ENCODE measurements around the gene SUZ12. TPM values are rescaled to one million over a fixed set of nuclear protein-coding genes. Genes with fewer than 3 reads are reported as not detected.

The SUZ12 gene
- total RNA-seq = 7.4 and 10.1 TPM in 2 replicates

DNA sequence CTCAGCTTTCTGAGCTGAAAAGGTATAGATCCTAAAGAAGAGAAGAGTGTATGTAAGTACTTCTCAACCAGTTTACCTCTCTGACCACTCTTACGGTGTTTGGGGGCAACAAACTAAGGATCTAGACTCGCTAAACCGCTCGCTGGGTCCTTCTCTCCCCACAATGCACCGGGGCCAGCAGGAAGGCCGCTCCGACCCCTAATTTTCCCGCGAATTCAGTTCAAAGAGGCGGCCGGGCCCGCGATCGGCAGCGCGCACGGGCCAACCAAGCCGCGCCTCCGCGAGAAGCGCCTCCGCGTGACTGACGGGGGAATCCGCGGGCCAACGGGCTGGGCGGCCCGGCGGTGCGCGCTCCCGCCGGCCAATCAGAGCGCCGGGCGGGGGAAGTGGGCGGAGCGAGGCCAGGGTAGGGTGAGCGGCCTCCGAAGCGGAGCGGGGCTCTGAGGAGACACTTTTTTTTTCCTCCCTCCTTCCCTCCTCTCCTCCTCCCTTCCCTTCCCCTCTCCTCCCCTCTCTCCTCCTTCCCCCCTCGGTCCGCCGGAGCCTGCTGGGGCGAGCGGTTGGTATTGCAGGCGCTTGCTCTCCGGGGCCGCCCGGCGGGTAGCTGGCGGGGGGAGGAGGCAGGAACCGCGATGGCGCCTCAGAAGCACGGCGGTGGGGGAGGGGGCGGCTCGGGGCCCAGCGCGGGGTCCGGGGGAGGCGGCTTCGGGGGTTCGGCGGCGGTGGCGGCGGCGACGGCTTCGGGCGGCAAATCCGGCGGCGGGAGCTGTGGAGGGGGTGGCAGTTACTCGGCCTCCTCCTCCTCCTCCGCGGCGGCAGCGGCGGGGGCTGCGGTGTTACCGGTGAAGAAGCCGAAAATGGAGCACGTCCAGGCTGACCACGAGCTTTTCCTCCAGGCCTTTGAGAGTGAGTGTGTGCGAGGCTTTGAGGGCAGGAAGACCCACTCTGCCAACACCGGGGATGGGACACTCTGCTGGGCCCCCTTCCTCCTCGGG lies at the start of gene SUZ12:
Gene SUZ12 (plus strand): TSS at position 393 of the 995 bp plus-strand sequence. CDS start 240 bp downstream, at position 633.

DNA sequence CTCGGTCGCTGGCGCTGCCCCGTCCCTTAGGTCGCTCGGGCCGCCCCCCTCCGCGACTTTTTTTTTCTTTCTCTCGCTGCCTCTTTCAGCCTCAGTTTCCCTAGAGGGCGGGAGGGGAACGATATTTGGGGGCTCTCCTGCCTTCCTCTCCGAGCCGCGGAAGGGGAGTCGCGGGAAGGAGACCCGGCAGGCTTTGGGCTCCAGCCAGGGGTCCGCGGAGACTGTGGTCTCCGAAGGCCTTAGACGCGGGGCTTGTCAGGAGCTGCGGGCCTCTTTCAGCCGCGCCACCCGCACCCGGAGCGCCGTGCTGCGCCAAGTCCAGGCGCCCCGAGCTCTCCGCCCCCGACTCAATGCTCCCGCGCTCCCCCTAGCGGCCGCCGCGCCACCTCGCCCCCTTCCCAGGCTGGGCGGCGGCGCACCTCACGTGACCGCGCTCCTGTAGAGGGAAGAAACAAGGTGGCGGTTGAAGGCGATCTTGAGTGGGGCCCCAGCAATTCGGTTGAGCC lies 70.2 kb downstream of the SUZ12 start, which contains the start of gene LRRC37B:
Gene LRRC37B (plus strand): TSS at position 427 of the 506 bp plus-strand sequence. CDS start 14,010 bp downstream, outside the sequence.

Other genes starting within 250 kb of the SUZ12 start
- gene COPRS, start 77.8 kb upstream of the SUZ12 start, total RNA-seq = 49.3 and 77.7 TPM in 2 replicates
- 9.9 and 14.3 TPM in 2 replicates for gene UTP6, start 35.3 kb upstream of the SUZ12 start, total RNA-seq
- gene LRRC37B, start 70.4 kb downstream of the SUZ12 start, total RNA-seq = 6.0 and 9.3 TPM in 2 replicates
- 13.9 and 21.8 TPM in 2 replicates for gene RHOT1, start 205.5 kb downstream of the SUZ12 start, total RNA-seq

All from mesangial cell (primary cell).